SK-N-SH treated with all-trans-retinoic acid at 6 μM for 48 hours (cell line): ENCODE measurements around the gene KPNA1.

Experiments
- ATAC-seq: fragments of 200-7000 bp; cut with Tn5 transposase; 3 replicates; pipeline ENCODE4 v1.9.1; 2020; ENCODE audit warnings: mild to moderate bottlenecking, moderate library complexity
- ARNTL ChIP-seq: fragments of 450-650 bp; formaldehyde crosslinking; IDR thresholded peaks from 2 replicates; pipeline ENCODE4 v1.5.0; 2020; ENCODE audit warnings: low read depth, mild to moderate bottlenecking, moderate library complexity, borderline replicate concordance
- BACH2 ChIP-seq: fragments of 250-450 bp; sonication (Bioruptor Pico); IDR thresholded peaks from 2 replicates; pipeline ENCODE4 v1.9.0; 2021; ENCODE audit warnings: mild to moderate bottlenecking, borderline replicate concordance
- CREB5 ChIP-seq: fragments of 250-450 bp; sonication (Bioruptor Pico); IDR thresholded peaks from 2 replicates; pipeline ENCODE4 v1.5.1; 2020; ENCODE audit warnings: low read depth, mild to moderate bottlenecking, moderate library complexity
- CSDC2 ChIP-seq: fragments of 250-450 bp; sonication (Bioruptor Pico); IDR thresholded peaks from 2 replicates; pipeline ENCODE4 v1.5.0; 2020; ENCODE audit warnings: mild to moderate bottlenecking, moderate library complexity
- CSRNP3 ChIP-seq: fragments of 250-450 bp; sonication (Bioruptor Pico); IDR thresholded peaks from 2 replicates; pipeline ENCODE4 v1.5.1; 2021; ENCODE audit warnings: mild to moderate bottlenecking, moderate library complexity
- ESRRG ChIP-seq: fragments of 250-450 bp; sonication (Bioruptor Pico); IDR thresholded peaks from 2 replicates; pipeline ENCODE4 v1.6.1; 2021; ENCODE audit warnings: mild to moderate bottlenecking
- GLIS3 ChIP-seq: fragments of 250-450 bp; sonication (Bioruptor Pico); IDR thresholded peaks from 2 replicates; pipeline ENCODE4 v1.5.0; 2020; ENCODE audit warnings: mild to moderate bottlenecking, moderate library complexity
- ISL1 ChIP-seq: fragments of 250-450 bp; sonication (Bioruptor Pico); IDR thresholded peaks from 2 replicates; pipeline ENCODE4 v2.1.2; 2022; ENCODE audit warnings: mild to moderate bottlenecking, moderate library complexity
- OSR1 ChIP-seq: fragments of 250-450 bp; sonication (Bioruptor Pico); IDR thresholded peaks from 2 replicates; pipeline ENCODE4 v1.8.0; 2022; ENCODE audit warnings: moderate library complexity, mild to moderate bottlenecking, inconsistent platforms
- PATZ1 ChIP-seq: fragments of 250-450 bp; sonication (Bioruptor Pico); IDR thresholded peaks from 2 replicates; pipeline ENCODE4 v1.8.0; 2020; ENCODE audit warnings: mild to moderate bottlenecking, moderate library complexity, borderline replicate concordance
- POU6F1 ChIP-seq: fragments of 250-450 bp; sonication (Bioruptor Pico); IDR thresholded peaks from 2 replicates; pipeline ENCODE4 v1.8.0; 2021; ENCODE audit warnings: low read depth, mild to moderate bottlenecking, moderate library complexity, borderline replicate concordance
- PPARA ChIP-seq: fragments of 250-450 bp; sonication (Bioruptor Pico); IDR thresholded peaks from 2 replicates; pipeline ENCODE4 v1.5.0; 2020; ENCODE audit warnings: mild to moderate bottlenecking, borderline replicate concordance
- RARB ChIP-seq: fragments of 250-450 bp; sonication (Bioruptor Pico); IDR thresholded peaks from 2 replicates; pipeline ENCODE4 v1.8.0; 2021; ENCODE audit warnings: mild to moderate bottlenecking, moderate library complexity
- TCF4 ChIP-seq: fragments of 250-450 bp; sonication (Bioruptor Pico); IDR thresholded peaks from 2 replicates; pipeline ENCODE4 v1.8.0; 2021; ENCODE audit warnings: mild to moderate bottlenecking, moderate library complexity, borderline replicate concordance
- TOX ChIP-seq: fragments of 250-450 bp; sonication (Bioruptor Pico); IDR thresholded peaks from 2 replicates; pipeline ENCODE4 v1.8.0; 2021; ENCODE audit warnings: mild to moderate bottlenecking, moderate library complexity, borderline replicate concordance
- TSHZ2 ChIP-seq: fragments of 250-450 bp; sonication (Bioruptor Pico); IDR thresholded peaks from 2 replicates; pipeline ENCODE4 v1.5.0; 2020; ENCODE audit warnings: mild to moderate bottlenecking, moderate library complexity
- ZC3H10 ChIP-seq: fragments of 250-450 bp; sonication (Bioruptor Pico); IDR thresholded peaks from 2 replicates; pipeline ENCODE4 v1.5.1; 2021; ENCODE audit warnings: mild to moderate bottlenecking, moderate library complexity
- ZFP30 ChIP-seq: fragments of 450-650 bp; formaldehyde crosslinking; IDR thresholded peaks from 2 replicates; pipeline ENCODE4 v1.5.0; 2022; ENCODE audit warnings: mild to moderate bottlenecking, moderate library complexity
- ZNF565 ChIP-seq: fragments of 450-650 bp; formaldehyde crosslinking; conservative IDR thresholded peaks from 2 replicates; pipeline ENCODE4 v1.5.0; 2020; ENCODE audit warnings: low read depth, mild to moderate bottlenecking, moderate library complexity
- ZNF8 ChIP-seq: fragments of 450-650 bp; formaldehyde crosslinking; IDR thresholded peaks from 2 replicates; pipeline ENCODE4 v1.5.0; 2020; ENCODE audit warnings: mild to moderate bottlenecking, moderate library complexity

KPNA1 gene

GRCh38 chr3:122520861-122521260 lies 6.1 kb upstream of the KPNA1 start:
- TF ChIP-seq ZNF8 (CRISPR knock-in tag) (no peak), POU6F1 (CRISPR knock-in tag) (no peak), OSR1 (CRISPR knock-in tag) (no peak), PPARA (CRISPR knock-in tag) (no peak), ZC3H10 (CRISPR knock-in tag) (no peak)
- no peak for ATAC-seq

GRCh38 chr3:122519693-122520092 lies 5.0 kb upstream of the KPNA1 start:
- ATAC-seq: no peak

GRCh38 chr3:122516846-122517360 lies 2.2 kb upstream of the KPNA1 start:
- no peak for ATAC-seq
- TF ChIP-seq ZNF8 (CRISPR knock-in tag) (no peak), GLIS3 (CRISPR knock-in tag) (no peak), CSDC2 (CRISPR knock-in tag) (no peak), ZFP30 (CRISPR knock-in tag) (no peak), POU6F1 (CRISPR knock-in tag) (no peak), OSR1 (CRISPR knock-in tag) (no peak), PATZ1 (CRISPR knock-in tag) (no peak), ARNTL (CRISPR knock-in tag) (no peak)
- TF ChIP-seq, all 23 proteins: peak for 0

More at GRCh38 chr3:122519693-122520092, 5.0 kb upstream of the KPNA1 start:
- no peak for TF ChIP-seq TOX (CRISPR knock-in tag)
- TF ChIP-seq CSDC2 (CRISPR knock-in tag): no peak
- TF ChIP-seq PATZ1 (CRISPR knock-in tag): no peak

- TF ChIP-seq ZC3H10 (CRISPR knock-in tag): no peak
- no peak for TF ChIP-seq TOX (CRISPR knock-in tag)
- no peak for TF ChIP-seq ZFP30 (CRISPR knock-in tag)
- TF ChIP-seq ZNF565 (CRISPR knock-in tag): no peak
- TF ChIP-seq OSR1 (CRISPR knock-in tag): no peak
- TF ChIP-seq TSHZ2 (CRISPR knock-in tag): no peak
- TF ChIP-seq CSDC2 (CRISPR knock-in tag): no peak
- no peak for TF ChIP-seq CREB5
- TF ChIP-seq TCF4 (CRISPR knock-in tag): no peak
- no peak for TF ChIP-seq PPARA (CRISPR knock-in tag)
- TF ChIP-seq CSRNP3 (CRISPR knock-in tag): no peak
- no peak for TF ChIP-seq ESRRG
- no peak for TF ChIP-seq ARNTL (CRISPR knock-in tag)
- TF ChIP-seq GLIS3 (CRISPR knock-in tag): no peak
- TF ChIP-seq BACH2 (CRISPR knock-in tag): no peak
- no peak for TF ChIP-seq ISL1
- no peak for TF ChIP-seq ZNF8 (CRISPR knock-in tag)
- TF ChIP-seq RARB: no peak
- no peak for ATAC-seq
These were observed 1.1 kb upstream of the KPNA1 start for GRCh38 chr3:122515870-122516269.
